Measurements from ENCODE around the gene HSDL2.

The HSDL2 gene

GRCh38 chr9:112505086-112505485 lies 125.2 kb downstream of the HSDL2 start:
- TF ChIP-seq CREB1 (IDR thresholded peaks at IDR 0.05; ENCODE audit: low read depth): no peak
- no peak for TF ChIP-seq TEAD4 (IDR thresholded peaks at IDR 0.05)
- no peak for TF ChIP-seq YY1 (IDR thresholded peaks at IDR 0.05; ENCODE audit: low read depth)
- TF ChIP-seq ZBTB7A (IDR thresholded peaks at IDR 0.05; ENCODE audit: low read depth): no peak
- no peak for TF ChIP-seq EGR1 (IDR thresholded peaks at IDR 0.05)
- TF ChIP-seq USF1 (IDR thresholded peaks at IDR 0.05): no peak
- no peak for TF ChIP-seq REST (IDR thresholded peaks at IDR 0.05; ENCODE audit: low read depth)
- no peak for TF ChIP-seq EP300 (IDR thresholded peaks at IDR 0.05; ENCODE audit: borderline replicate concordance)
- TF ChIP-seq TCF12 (IDR thresholded peaks at IDR 0.05; ENCODE audit: low read depth): no peak
- no peak for TF ChIP-seq FOXM1 (IDR thresholded peaks at IDR 0.05; ENCODE audit: borderline replicate concordance, low read depth)
- no peak for TF ChIP-seq MAX (IDR thresholded peaks at IDR 0.05)
- no peak for TF ChIP-seq NFIC (IDR thresholded peaks at IDR 0.05)
- TF ChIP-seq RAD21 (IDR thresholded peaks at IDR 0.05; ENCODE audit: low read depth): no peak
- no peak for TF ChIP-seq TAF1 (IDR thresholded peaks at IDR 0.05; ENCODE audit: low read depth)

GRCh38 chr9:112505607-112506006 lies 125.7 kb downstream of the HSDL2 start:
- TF ChIP-seq RAD21 (IDR thresholded peaks at IDR 0.05; ENCODE audit: low read depth) (no peak), MAX (IDR thresholded peaks at IDR 0.05) (no peak), ZBTB7A (IDR thresholded peaks at IDR 0.05; ENCODE audit: low read depth) (no peak), YY1 (IDR thresholded peaks at IDR 0.05; ENCODE audit: low read depth) (no peak), EP300 (IDR thresholded peaks at IDR 0.05; ENCODE audit: borderline replicate concordance) (no peak), TCF12 (IDR thresholded peaks at IDR 0.05; ENCODE audit: low read depth) (no peak), TAF1 (IDR thresholded peaks at IDR 0.05; ENCODE audit: low read depth) (no peak), CREB1 (IDR thresholded peaks at IDR 0.05; ENCODE audit: low read depth) (no peak), NFIC (IDR thresholded peaks at IDR 0.05) (no peak)

GRCh38 chr9:112506571-112506970 lies 126.7 kb downstream of the HSDL2 start:
- no peak for TF ChIP-seq FOXM1 (IDR thresholded peaks at IDR 0.05; ENCODE audit: borderline replicate concordance, low read depth)
- no peak for TF ChIP-seq TAF1 (IDR thresholded peaks at IDR 0.05; ENCODE audit: low read depth)
- no peak for TF ChIP-seq ZBTB7A (IDR thresholded peaks at IDR 0.05; ENCODE audit: low read depth)
- TF ChIP-seq MAX (IDR thresholded peaks at IDR 0.05): no peak
- TF ChIP-seq RAD21 (IDR thresholded peaks at IDR 0.05; ENCODE audit: low read depth): no peak
- no peak for TF ChIP-seq EP300 (IDR thresholded peaks at IDR 0.05; ENCODE audit: borderline replicate concordance)
- TF ChIP-seq CEBPB (IDR thresholded peaks at IDR 0.05): no peak
- no peak for TF ChIP-seq TEAD4 (IDR thresholded peaks at IDR 0.05)
- no peak for TF ChIP-seq USF1 (IDR thresholded peaks at IDR 0.05)

- TF ChIP-seq REST (IDR thresholded peaks at IDR 0.05; ENCODE audit: low read depth): no peak
- no peak for TF ChIP-seq TEAD4 (IDR thresholded peaks at IDR 0.05)
- TF ChIP-seq EP300 (IDR thresholded peaks at IDR 0.05; ENCODE audit: borderline replicate concordance): no peak
- TF ChIP-seq TAF1 (IDR thresholded peaks at IDR 0.05; ENCODE audit: low read depth): no peak
- no peak for TF ChIP-seq FOXM1 (IDR thresholded peaks at IDR 0.05; ENCODE audit: borderline replicate concordance, low read depth)
- no peak for TF ChIP-seq CREB1 (IDR thresholded peaks at IDR 0.05; ENCODE audit: low read depth)
- no peak for TF ChIP-seq NFIC (IDR thresholded peaks at IDR 0.05)
- TF ChIP-seq YY1 (IDR thresholded peaks at IDR 0.05; ENCODE audit: low read depth): no peak
- TF ChIP-seq USF1 (IDR thresholded peaks at IDR 0.05): no peak
- no peak for TF ChIP-seq EGR1 (IDR thresholded peaks at IDR 0.05)
- no peak for TF ChIP-seq MAX (IDR thresholded peaks at IDR 0.05)
Observed at GRCh38 chr9:112507001-112507680, 127.2 kb downstream of the HSDL2 start.

GRCh38 chr9:112508377-112508776 lies 128.5 kb downstream of the HSDL2 start:
- TF ChIP-seq TAF1 (IDR thresholded peaks at IDR 0.05; ENCODE audit: low read depth) (no peak), FOXM1 (IDR thresholded peaks at IDR 0.05; ENCODE audit: borderline replicate concordance, low read depth) (no peak), CEBPB (IDR thresholded peaks at IDR 0.05) (no peak), TCF12 (IDR thresholded peaks at IDR 0.05; ENCODE audit: low read depth) (no peak), EGR1 (IDR thresholded peaks at IDR 0.05) (no peak), MAX (IDR thresholded peaks at IDR 0.05) (no peak), USF1 (IDR thresholded peaks at IDR 0.05) (no peak), CREB1 (IDR thresholded peaks at IDR 0.05; ENCODE audit: low read depth) (no peak), RAD21 (IDR thresholded peaks at IDR 0.05; ENCODE audit: low read depth) (no peak), YY1 (IDR thresholded peaks at IDR 0.05; ENCODE audit: low read depth) (no peak), REST (IDR thresholded peaks at IDR 0.05; ENCODE audit: low read depth) (no peak), TEAD4 (IDR thresholded peaks at IDR 0.05) (no peak), EP300 (IDR thresholded peaks at IDR 0.05; ENCODE audit: borderline replicate concordance) (no peak), ZBTB7A (IDR thresholded peaks at IDR 0.05; ENCODE audit: low read depth) (no peak), NFIC (IDR thresholded peaks at IDR 0.05) (no peak)
